Adrenal gland (tissue), 12 donors: Measurements from ENCODE around the gene PIEZO2. TPM values are rescaled to one million over a fixed set of nuclear protein-coding genes. Genes with fewer than 3 reads are reported as not detected.

ENCODE experiments used
- DNase-seq, 7 donors: peaks; one replicate each; pipeline ENCODE4 v3.0.0-alpha.2; 2019 to 2020
- H3K27ac ChIP-seq, 5 donors: fragments of 200-600 bp; sonication (generic) in 4 of 5; 1 replicate in 3 of 5; 2 replicates in 2 of 5; pipeline versions ENCODE4 v1.5.1 to v1.8.0; 2016 to 2020; ENCODE audit warnings: mild to moderate bottlenecking in 1 of 5
- H3K27me3 ChIP-seq: fragments of 200-600 bp; 2 replicates; pipeline ENCODE4 v1.8.0; 2021
- H3K36me3 ChIP-seq, 2 donors: fragments of 200-600 bp; replicated peaks in 1 of 2; 1 replicate in 1 of 2; 2 replicates in 1 of 2; pipeline versions ENCODE4 v1.5.1 to v1.8.0; 2018 to 2022
- H3K4me1 ChIP-seq, 2 donors: fragments of 200-600 bp; replicated peaks in 1 of 2; 1 replicate in 1 of 2; 2 replicates in 1 of 2; pipeline versions ENCODE4 v1.5.1 to v1.8.0; 2018 to 2021
- H3K4me3 ChIP-seq, 4 donors: fragments of 200-600 bp; sonication (generic) in 3 of 4; one replicate each; pipeline ENCODE4 v1.5.1; 2016 to 2018
- H3K9me3 ChIP-seq, 3 donors: fragments of 200-600 bp; sonication (generic) in 1 of 3; replicated peaks in 1 of 3; 1 replicate in 2 of 3; 2 replicates in 1 of 3; pipeline versions ENCODE4 v1.5.1 to v1.8.0; 2016 to 2021
- POLR2A ChIP-seq, 2 donors: fragments of 450-650 bp; IDR thresholded peaks; one replicate each; pipeline ENCODE4 v1.6.1; 2017; ENCODE audit warnings: antibody characterized with exemption in 2 of 2, mild to moderate bottlenecking in 2 of 2, moderate library complexity in 1 of 2
- WGBS, 4 donors: extraction: QIAGEN DNeasy Blood & Tissue Kit in 2 of 4; methylation state at CpG; one replicate each; pipeline versions ENCODE4 v1.1.5 to v1.1.7; 2013 to 2017; 5-methylcytosine and 5-hydroxymethylcytosine counted together
- intact Hi-C, 2 donors: fragments of 100-400 bp; cut with DNase I; formaldehyde crosslinking; loops; one replicate each; pipeline versions ENCODE4 v1.14.1 to v1.15.0; 2022 to 2023
- polyA plus RNA-seq, 3 donors: library from polyadenylated mRNA; stranded (reverse); fragments of 200-250 nt in 2 of 3; fragments of 350-450 nt in 1 of 3; fragmentation: Illumina TruSeq in 1 of 3; extraction: RNeasy Lipid Tissue Mini Kit (QIAGEN cat#74804) in 1 of 3; gene quantifications; one replicate each; pipeline ENCODE4 v1.2.3, GENCODE V29; 2013 to 2014
- total RNA-seq, 9 donors: library from RNA; depleted of rRNA in 4 of 9; stranded (reverse); fragments of >200 nt in 4 of 9; fragments of 120-200 nt in 1 of 9; fragmentation: NEBNext Ultra II Directional in 1 of 9; extraction: Animal tissue kit (Norgen Biotek cat#: 25700) in 1 of 9; gene quantifications; one replicate each; pipeline versions ENCODE4 v1.1.0 to v1.2.4, GENCODE V29; 2013 to 2023
- TF ChIP-seq, protein P1 (sequence below), 6 experiments: fragments of 450-650 bp in 4 of 6; fragments of 200-600 bp in 2 of 6; sonication (generic) in 1 of 6; IDR thresholded peaks; 1 replicate in 5 of 6; 2 replicates in 1 of 6; pipeline versions ENCODE4 v1.5.1 to v1.8.0; 2016 to 2021; ENCODE audit warnings: antibody characterized with exemption in 6 of 6, mild to moderate bottlenecking in 2 of 6, moderate library complexity in 1 of 6
- donor health status: healthy with polysubstance abuse.
- donor health status: Bipolar disorder and iron deficiency.
- donor health status: DM: yes; HTN: yes; CAD: no.
- donor health status: DM: no; HTN: no; CAD: no.
- donor health status: DM: no; HTN: no; CAD: no.
- donor health status: DM: yes; HTN: yes; CAD: no.

The PIEZO2 gene
- total and polyA plus RNA-seq, 12 donors, result 0.88 to 18.0 (median 2.6) TPM

DNA sequence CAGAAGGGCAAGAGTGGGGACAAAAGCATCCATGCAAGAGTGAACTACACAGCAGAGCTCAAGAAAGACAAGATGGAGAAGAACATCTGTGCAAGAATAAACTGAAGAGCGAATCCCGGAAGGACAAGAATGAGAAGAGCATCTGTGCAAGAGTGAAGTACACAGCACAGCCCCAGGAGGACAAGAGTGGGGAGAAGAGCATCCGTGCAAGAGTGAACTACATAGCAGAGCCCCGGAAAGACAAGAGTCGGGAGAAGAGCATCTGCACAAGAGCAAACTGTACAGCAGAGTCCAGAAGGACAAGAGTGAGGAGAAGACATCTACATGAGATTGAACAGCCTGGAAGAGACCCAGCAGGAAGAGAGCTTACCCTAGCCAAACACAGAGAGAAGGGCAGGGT is 284.6 kb downstream of the PIEZO2 start:
- H3K27me3 ChIP-seq, result no peaks in the 10 kb centered on the region
- H3K4me3 ChIP-seq, result no peak overlapping the region
- DNase-seq, result no peak
- H3K27ac ChIP-seq, result no peak overlapping the region
- no peaks in the 10 kb centered on the region for H3K9me3 ChIP-seq
- WGBS, 4 donors, result 79 to 94% (median 82%) methylated on average over 5 of the region's 5 CpGs
- H3K4me1 ChIP-seq, result peaks cover 0 to 9% of the 10 kb centered on the region in 2 donors
- no peak for TF ChIP-seq POLR2A (IDR thresholded peaks at IDR 0.05)
- TF ChIP-seq, protein P1, sequence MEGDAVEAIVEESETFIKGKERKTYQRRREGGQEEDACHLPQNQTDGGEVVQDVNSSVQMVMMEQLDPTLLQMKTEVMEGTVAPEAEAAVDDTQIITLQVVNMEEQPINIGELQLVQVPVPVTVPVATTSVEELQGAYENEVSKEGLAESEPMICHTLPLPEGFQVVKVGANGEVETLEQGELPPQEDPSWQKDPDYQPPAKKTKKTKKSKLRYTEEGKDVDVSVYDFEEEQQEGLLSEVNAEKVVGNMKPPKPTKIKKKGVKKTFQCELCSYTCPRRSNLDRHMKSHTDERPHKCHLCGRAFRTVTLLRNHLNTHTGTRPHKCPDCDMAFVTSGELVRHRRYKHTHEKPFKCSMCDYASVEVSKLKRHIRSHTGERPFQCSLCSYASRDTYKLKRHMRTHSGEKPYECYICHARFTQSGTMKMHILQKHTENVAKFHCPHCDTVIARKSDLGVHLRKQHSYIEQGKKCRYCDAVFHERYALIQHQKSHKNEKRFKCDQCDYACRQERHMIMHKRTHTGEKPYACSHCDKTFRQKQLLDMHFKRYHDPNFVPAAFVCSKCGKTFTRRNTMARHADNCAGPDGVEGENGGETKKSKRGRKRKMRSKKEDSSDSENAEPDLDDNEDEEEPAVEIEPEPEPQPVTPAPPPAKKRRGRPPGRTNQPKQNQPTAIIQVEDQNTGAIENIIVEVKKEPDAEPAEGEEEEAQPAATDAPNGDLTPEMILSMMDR (IDR thresholded peaks at IDR 0.05), result no peak
- no peaks in the 10 kb centered on the region for H3K36me3 ChIP-seq
- intact Hi-C loops, result no loop called here

DNA sequence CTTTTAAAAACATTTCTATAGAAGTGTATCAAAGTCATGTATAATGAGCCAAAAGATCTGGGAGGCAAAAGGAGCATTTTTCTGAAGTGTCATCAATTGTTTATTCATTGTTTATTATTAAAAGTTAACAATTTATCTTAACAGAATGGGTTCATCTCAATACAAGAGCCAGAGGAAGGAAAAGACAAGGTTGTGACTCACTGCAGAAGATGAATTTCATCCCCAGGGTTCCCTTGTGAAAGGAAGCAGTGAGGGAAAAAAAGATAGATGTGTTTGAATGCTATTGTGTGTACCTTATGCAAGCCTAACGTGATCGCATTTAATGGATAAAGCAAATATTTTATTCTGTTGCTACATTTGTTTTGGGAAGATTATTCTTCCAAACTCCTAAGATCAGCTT is 286.3 kb downstream of the PIEZO2 start:
- peaks cover 0 to 9% of the 10 kb centered on the region in 2 donors for H3K4me1 ChIP-seq
- WGBS, 4 donors, result 75 to 82% (median 80%) methylated on average over 2 of the region's 2 CpGs
- no peak overlapping the region for H3K4me3 ChIP-seq
- intact Hi-C loops, result no loop called here
- H3K27me3 ChIP-seq, result no peaks in the 10 kb centered on the region
- no peak overlapping the region for H3K27ac ChIP-seq
- no peaks in the 10 kb centered on the region for H3K9me3 ChIP-seq
- no peak for TF ChIP-seq POLR2A (IDR thresholded peaks at IDR 0.05)
- TF ChIP-seq, protein P1 (IDR thresholded peaks at IDR 0.05), result no peak
- no peak for DNase-seq
- no peaks in the 10 kb centered on the region for H3K36me3 ChIP-seq

DNA sequence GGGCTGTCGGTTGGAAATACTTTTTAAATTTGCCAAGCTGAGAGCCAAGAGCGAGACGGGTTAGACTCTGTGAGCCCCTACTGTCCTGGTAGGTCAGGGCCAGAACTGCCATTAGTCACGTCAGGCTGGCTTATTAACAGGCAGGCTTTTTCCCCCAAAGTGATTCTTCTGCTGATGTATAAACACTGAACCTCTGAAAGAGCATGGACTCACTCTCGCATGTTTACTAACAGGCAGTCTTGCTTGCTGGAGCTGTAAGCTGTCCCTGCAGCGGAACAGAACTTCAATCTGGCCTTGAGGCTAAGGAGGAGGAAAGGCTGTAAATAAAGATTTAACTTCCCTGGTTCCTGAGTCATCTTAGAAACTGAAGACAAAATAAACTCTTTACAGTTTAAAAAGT is 288.4 kb downstream of the PIEZO2 start:
- Histone ChIP-seq H3K4me3 (no peak overlapping the region), H3K27me3 (no peaks in the 10 kb centered on the region), H3K9me3 (no peaks in the 10 kb centered on the region), H3K4me1 (peaks cover 0 to 9% of the 10 kb centered on the region in 2 donors), H3K36me3 (no peaks in the 10 kb centered on the region), H3K27ac (peak overlapping the region in 2 of 5 donors; percentile 28 to 30)
- 34 to 54% (median 39%) methylated on average over 6 of the region's 6 CpGs for WGBS, 4 donors
- TF ChIP-seq, protein P1 (IDR thresholded peaks at IDR 0.05), result no peak
- TF ChIP-seq POLR2A (IDR thresholded peaks at IDR 0.05), result no peak
- DNase-seq, result peak in 5 of 7 donors; percentile 13 to 44 (median 25)
- intact Hi-C loops, result no loop called here

DNA sequence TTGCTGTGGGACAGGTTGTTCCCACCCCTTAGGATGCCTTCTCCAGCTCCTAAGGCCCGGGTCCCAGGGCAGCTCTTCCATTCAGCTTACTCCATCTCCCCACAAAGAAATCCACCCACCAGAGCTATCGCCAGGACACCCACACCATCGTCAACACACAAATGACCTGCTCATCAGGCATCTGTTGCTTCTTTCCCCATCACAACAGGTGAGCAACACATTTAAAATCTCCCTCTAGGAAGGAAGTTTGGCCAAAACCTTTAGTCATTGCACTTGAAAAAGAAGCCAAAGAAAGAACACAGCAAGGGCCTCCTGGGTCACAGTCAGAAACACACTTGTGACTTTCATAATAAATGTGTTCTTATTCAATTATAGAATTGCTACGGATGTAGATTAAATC is 289.0 kb downstream of the PIEZO2 start:
- H3K4me1 ChIP-seq, result peaks cover 0 to 9% of the 10 kb centered on the region in 2 donors
- no peak for TF ChIP-seq POLR2A (IDR thresholded peaks at IDR 0.05)
- TF ChIP-seq, protein P1 (IDR thresholded peaks at IDR 0.05), result no peak
- DNase-seq, result no peak
- no peaks in the 10 kb centered on the region for H3K36me3 ChIP-seq
- 68 to 82% (median 79%) methylated on average over 4 of the region's 4 CpGs for whole genome bisulfite sequencing, 4 donors
- H3K4me3 ChIP-seq, result no peak overlapping the region
- no peaks in the 10 kb centered on the region for H3K27me3 ChIP-seq
- H3K9me3 ChIP-seq, result no peaks in the 10 kb centered on the region
- intact Hi-C loops, result no loop called here
- H3K27ac ChIP-seq, result peak overlapping the region in 1 of 5 donors; percentile 28
